GM19467 (cell line): ENCODE results near the gene LETM1.

Experiments used
- ATAC-seq: cut with Tn5 transposase; IDR thresholded peaks from one replicate; pipeline ENCODE4 v1.9.1; 2021; ENCODE audit warnings: mild to moderate bottlenecking, moderate library complexity; ENCODE audit not compliant: unreplicated experiment

The LETM1 gene

GRCh38 chr4:1766106-1767060 is 89.6 kb downstream of the LETM1 start:
- no peak for ATAC-seq

- no peak for ATAC-seq
These were observed 90.4 kb downstream of the LETM1 start for GRCh38 chr4:1765409-1766072.

- no peak for ATAC-seq
These were observed 91.3 kb downstream of the LETM1 start for GRCh38 chr4:1764670-1765069.

GRCh38 chr4:1763550-1764080 is 92.3 kb downstream of the LETM1 start:
- ATAC-seq = no peak

GRCh38 chr4:1763070-1763549 is 92.8 kb downstream of the LETM1 start:
- no peak for ATAC-seq

GRCh38 chr4:1762264-1763010 is 93.5 kb downstream of the LETM1 start:
- no peak for ATAC-seq
